DMS53 (cell line): ENCODE data around the gene RTF1.
A peak's percentile ranks its signal among the peaks of the same experiment; 100 is the strongest.

Source experiments
- DNase-seq: peaks from one replicate; lab custom pipeline; 2025; lab: John Stamatoyannopoulos, UW

The RTF1 gene

GRCh38 chr15:41487802-41488201 is 70.9 kb downstream of the RTF1 start:
- no peak for DNase-seq

- DNase-seq: no peak
Observed at GRCh38 chr15:41489641-41490040, 72.7 kb downstream of the RTF1 start.

- DNase-seq: peak; percentile 94
Observed at GRCh38 chr15:41490355-41490754, 73.5 kb downstream of the RTF1 start.

GRCh38 chr15:41491889-41492288 is 75.0 kb downstream of the RTF1 start:
- DNase-seq: no peak

GRCh38 chr15:41492597-41493204 is 75.8 kb downstream of the RTF1 start:
- DNase-seq: peak; percentile 59

GRCh38 chr15:41493205-41493901 is 76.5 kb downstream of the RTF1 start, which contains the start of gene ITPKA:
TSS of gene ITPKA (plus strand) at chr15:41493874. CDS start at chr15:41493928, 54 bp downstream.
- DNase-seq: peak; percentile 89

- no peak for DNase-seq
Observed at GRCh38 chr15:41493902-41494189, 77.0 kb downstream of the RTF1 start.

- DNase-seq: peak; percentile 85
Observed at GRCh38 chr15:41494190-41494921, 77.5 kb downstream of the RTF1 start.

- DNase-seq: peak; percentile 78
Observed at GRCh38 chr15:41494922-41495735, 78.2 kb downstream of the RTF1 start.

- DNase-seq: peak; percentile 75
Observed at GRCh38 chr15:41495736-41496599, 79.1 kb downstream of the RTF1 start.

GRCh38 chr15:41498657-41499056 is 81.8 kb downstream of the RTF1 start:
- DNase-seq: no peak

- DNase-seq: no peak
Observed at GRCh38 chr15:41499109-41499851, 82.4 kb downstream of the RTF1 start.

- peak; percentile 73 for DNase-seq
Observed at GRCh38 chr15:41501191-41501917, 84.5 kb downstream of the RTF1 start.

- DNase-seq: no peak
Observed at GRCh38 chr15:41501931-41502794, 85.3 kb downstream of the RTF1 start.

GRCh38 chr15:41502795-41503668 is 86.1 kb downstream of the RTF1 start:
- no peak for DNase-seq

- no peak for DNase-seq
Observed at GRCh38 chr15:41503669-41504010, 86.7 kb downstream of the RTF1 start.

- DNase-seq: no peak
Observed at GRCh38 chr15:41504751-41505492, 88.0 kb downstream of the RTF1 start.
